Stimulated activated CD8-positive, alpha-beta memory T cell treated with anti-CD3 and anti-CD28 coated beads, Interleukin-2, amount 100 ng/mL, for 48 hours (primary cell): ENCODE results near the gene SLC30A7.
A peak's percentile ranks its signal among the peaks of the same experiment; 100 is the strongest.
"Not testable (repeated sequence)": the region's sequence is repeated elsewhere in the genome, so short reads cannot be mapped to it uniquely, and the experiment has no call there.

Experiments
- DNase-seq, 2 donors: peaks; one replicate each; pipeline ENCODE4 v3.0.0-alpha.2; 2020; ENCODE audit warnings: low read depth in 2 of 2

Gene SLC30A7

GRCh38 chr1:100891380-100891779 lies 4.5 kb upstream of the SLC30A7 start:
- no peak for DNase-seq

GRCh38 chr1:100892554-100892953 lies 3.3 kb upstream of the SLC30A7 start:
- no peak for DNase-seq

- DNase-seq: no peak
Measured at GRCh38 chr1:100893718-100894117, 2.2 kb upstream of the SLC30A7 start.

GRCh38 chr1:100894603-100895539 lies 1.0 kb upstream of the SLC30A7 start, which contains the start of gene EXTL2:
Gene EXTL2, minus strand, starts transcription at chr1:100894842. Its CDS starts 6,085 bp downstream, at chr1:100888757.
- peak; percentile 59 to 62 for DNase-seq

- DNase-seq: peak; percentile 3 to 8
Measured at GRCh38 chr1:100896481-100896982, 642 bp downstream of the SLC30A7 start.

- DNase-seq: no peak
Measured at GRCh38 chr1:100902365-100902764, 6.5 kb downstream of the SLC30A7 start.

GRCh38 chr1:100903777-100904176 lies 7.9 kb downstream of the SLC30A7 start:
- DNase-seq: no peak

GRCh38 chr1:100904528-100904927 lies 8.6 kb downstream of the SLC30A7 start:
- no peak for DNase-seq

GRCh38 chr1:100905181-100905580 lies 9.3 kb downstream of the SLC30A7 start:
- DNase-seq: no peak

GRCh38 chr1:100907887-100908286 lies 12.0 kb downstream of the SLC30A7 start:
- DNase-seq: no peak

GRCh38 chr1:100909018-100909417 lies 13.1 kb downstream of the SLC30A7 start:
- DNase-seq: no peak

GRCh38 chr1:100912019-100912418 lies 16.1 kb downstream of the SLC30A7 start:
- no peak for DNase-seq

GRCh38 chr1:100921110-100921706 lies 25.3 kb downstream of the SLC30A7 start:
- DNase-seq: no peak

- DNase-seq: no peak
Measured at GRCh38 chr1:100924212-100924611, 28.3 kb downstream of the SLC30A7 start.

GRCh38 chr1:100924991-100925390 lies 29.1 kb downstream of the SLC30A7 start:
- DNase-seq: no peak

- no peak for DNase-seq
Measured at GRCh38 chr1:100926240-100926639, 30.4 kb downstream of the SLC30A7 start.

GRCh38 chr1:100927276-100927675 lies 31.4 kb downstream of the SLC30A7 start:
- DNase-seq: no peak

GRCh38 chr1:100928128-100928527 lies 32.2 kb downstream of the SLC30A7 start:
- no peak for DNase-seq

GRCh38 chr1:100930494-100930893 lies 34.6 kb downstream of the SLC30A7 start:
- no peak for DNase-seq

- DNase-seq: no peak
Measured at GRCh38 chr1:100931716-100932115, 35.8 kb downstream of the SLC30A7 start.

GRCh38 chr1:100933555-100933954 lies 37.7 kb downstream of the SLC30A7 start:
- not testable (repeated sequence) for DNase-seq

- no peak for DNase-seq
Measured at GRCh38 chr1:100936194-100936967, 40.5 kb downstream of the SLC30A7 start.
